ENCODE measurements around the gene KCNJ12.

DNA sequence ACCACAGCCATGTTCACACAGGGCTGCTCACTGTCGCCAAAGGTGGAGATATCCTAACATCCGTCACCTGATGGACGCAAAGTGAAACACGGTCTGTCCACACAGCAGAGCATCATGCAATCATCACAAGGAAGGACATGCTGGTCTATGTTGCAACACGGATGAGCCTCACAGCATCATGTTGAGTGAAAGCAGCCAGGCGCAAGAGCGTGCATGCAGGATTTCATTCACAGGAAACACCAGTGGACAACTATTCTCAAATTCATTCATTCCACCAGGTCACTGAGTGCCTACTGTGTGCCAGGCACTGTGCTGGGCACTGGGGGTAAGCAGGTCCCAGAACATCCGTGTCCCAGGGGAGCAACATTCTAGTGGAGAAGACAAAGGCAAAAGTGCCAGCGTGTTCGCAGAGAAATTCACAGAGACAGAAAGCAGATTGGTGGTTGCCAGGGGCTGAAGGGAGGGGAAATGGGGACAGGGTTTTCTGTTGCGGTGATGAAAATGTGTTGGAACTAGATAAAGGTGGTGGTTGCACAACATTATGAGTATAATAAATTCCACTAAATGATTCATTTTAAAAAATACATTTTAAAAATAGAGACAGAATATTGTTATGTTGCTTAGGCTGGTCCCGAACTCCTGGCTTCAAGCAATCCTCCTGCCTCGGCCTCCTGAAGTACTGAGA lies 22.7 kb upstream of the KCNJ12 start:
- TF ChIP-seq, protein P1, sequence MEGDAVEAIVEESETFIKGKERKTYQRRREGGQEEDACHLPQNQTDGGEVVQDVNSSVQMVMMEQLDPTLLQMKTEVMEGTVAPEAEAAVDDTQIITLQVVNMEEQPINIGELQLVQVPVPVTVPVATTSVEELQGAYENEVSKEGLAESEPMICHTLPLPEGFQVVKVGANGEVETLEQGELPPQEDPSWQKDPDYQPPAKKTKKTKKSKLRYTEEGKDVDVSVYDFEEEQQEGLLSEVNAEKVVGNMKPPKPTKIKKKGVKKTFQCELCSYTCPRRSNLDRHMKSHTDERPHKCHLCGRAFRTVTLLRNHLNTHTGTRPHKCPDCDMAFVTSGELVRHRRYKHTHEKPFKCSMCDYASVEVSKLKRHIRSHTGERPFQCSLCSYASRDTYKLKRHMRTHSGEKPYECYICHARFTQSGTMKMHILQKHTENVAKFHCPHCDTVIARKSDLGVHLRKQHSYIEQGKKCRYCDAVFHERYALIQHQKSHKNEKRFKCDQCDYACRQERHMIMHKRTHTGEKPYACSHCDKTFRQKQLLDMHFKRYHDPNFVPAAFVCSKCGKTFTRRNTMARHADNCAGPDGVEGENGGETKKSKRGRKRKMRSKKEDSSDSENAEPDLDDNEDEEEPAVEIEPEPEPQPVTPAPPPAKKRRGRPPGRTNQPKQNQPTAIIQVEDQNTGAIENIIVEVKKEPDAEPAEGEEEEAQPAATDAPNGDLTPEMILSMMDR (IDR thresholded peaks at IDR 0.05), result no peak
- TF ChIP-seq POLR2AphosphoS5 (IDR thresholded peaks at IDR 0.05) (peak in 2 of 3 donors; percentile 55 to 70), POLR2A (IDR thresholded peaks at IDR 0.05) (no peak), EP300 (IDR thresholded peaks at IDR 0.05) (no peak)

All from suprapubic skin (tissue), 4 donors.